Pulmonary artery endothelial cell (primary cell): ENCODE results near the gene FCSK. TPM values are rescaled to one million over a fixed set of nuclear protein-coding genes. Genes with fewer than 3 reads are reported as not detected.

Source experiments
- DNase-seq: peaks from one replicate; pipeline ENCODE4 v3.0.0-alpha.2; 2011; ENCODE audit warnings: low read depth, low spot score
- total RNA-seq: library from RNA; depleted of rRNA; stranded (reverse); fragments of >200 nt; gene quantifications from 2 replicates; pipeline ENCODE4 v1.2.3, GENCODE V29; 2014

The FCSK gene
- total RNA-seq, 1 donor from 2014 or later = 10.5 TPM

DNA sequence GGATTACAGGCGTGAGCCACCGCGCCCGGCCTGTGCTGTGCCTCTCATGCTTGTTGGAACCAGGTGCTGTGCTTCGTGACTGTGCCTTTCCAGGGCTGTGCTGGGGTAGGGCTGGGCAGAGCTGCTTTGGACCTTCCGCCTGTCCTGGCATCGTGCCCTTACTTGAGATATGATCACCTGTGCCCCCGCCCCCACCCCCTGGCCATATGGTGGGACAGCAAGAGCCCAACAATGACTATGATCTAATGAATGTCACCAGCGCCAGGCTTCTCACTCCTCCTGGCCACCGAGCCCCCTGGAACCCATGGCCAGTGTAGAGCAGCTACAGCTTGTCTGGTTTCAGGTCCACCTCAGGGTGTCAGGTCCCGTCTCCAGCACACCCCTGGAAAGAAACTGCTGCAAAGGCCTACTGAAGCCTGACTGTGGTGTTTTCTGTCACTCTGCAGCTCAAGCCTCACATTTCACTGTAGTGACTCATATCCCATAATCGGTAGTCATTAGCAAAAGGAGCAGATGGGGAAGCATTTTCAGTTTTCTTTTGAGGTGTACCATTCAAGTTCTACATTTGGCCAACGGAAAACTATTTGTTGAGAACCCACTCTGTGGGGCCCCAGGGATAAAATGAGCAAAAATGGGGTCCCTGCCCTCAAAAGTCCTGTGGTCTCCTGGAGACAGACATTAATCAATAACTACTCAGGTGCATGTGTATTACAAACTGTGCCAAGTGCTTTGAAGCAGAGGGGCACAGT is 22.1 kb downstream of the FCSK start:
- peak; percentile 32 for DNase-seq

DNA sequence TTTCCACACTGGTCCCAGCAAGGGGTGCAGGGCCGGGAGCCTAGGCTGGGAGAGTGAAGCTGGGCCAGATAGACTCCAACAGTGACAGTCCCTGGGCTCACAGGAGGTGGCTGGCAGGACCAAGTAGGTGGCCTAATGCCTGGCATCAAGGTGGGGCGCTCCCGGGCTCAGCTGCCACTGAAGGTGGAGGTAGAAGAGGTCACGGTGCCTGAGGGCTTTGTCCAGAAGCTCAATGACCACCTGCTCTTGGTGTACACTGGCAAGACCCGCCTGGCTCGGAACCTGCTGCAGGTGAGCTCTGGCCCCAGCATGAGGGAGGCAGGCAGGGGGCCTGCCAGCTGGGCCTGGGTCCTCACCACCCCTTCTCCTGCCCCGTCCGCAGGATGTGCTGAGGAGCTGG is 23.8 kb downstream of the FCSK start:
- DNase-seq = no peak

DNA sequence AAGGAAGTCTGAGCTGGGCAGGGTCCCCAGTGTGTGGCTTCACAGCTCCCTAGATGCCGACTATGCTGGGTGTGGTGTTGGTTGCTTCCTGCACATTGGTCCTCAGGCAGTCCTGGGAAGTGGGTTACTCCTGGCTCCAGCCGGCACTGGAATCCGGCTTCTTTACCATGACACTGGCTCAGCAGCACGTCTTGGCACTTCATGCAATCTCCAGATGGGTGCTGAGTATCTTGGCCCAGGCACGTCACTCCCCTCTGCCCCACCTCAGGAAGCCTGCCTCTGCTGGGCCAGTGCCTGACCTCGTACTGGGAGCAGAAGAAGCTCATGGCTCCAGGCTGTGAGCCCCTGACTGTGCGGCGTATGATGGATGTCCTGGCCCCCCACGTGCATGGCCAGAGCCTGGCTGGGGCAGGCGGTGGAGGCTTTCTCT is 24.5 kb downstream of the FCSK start:
- no peak for DNase-seq

DNA sequence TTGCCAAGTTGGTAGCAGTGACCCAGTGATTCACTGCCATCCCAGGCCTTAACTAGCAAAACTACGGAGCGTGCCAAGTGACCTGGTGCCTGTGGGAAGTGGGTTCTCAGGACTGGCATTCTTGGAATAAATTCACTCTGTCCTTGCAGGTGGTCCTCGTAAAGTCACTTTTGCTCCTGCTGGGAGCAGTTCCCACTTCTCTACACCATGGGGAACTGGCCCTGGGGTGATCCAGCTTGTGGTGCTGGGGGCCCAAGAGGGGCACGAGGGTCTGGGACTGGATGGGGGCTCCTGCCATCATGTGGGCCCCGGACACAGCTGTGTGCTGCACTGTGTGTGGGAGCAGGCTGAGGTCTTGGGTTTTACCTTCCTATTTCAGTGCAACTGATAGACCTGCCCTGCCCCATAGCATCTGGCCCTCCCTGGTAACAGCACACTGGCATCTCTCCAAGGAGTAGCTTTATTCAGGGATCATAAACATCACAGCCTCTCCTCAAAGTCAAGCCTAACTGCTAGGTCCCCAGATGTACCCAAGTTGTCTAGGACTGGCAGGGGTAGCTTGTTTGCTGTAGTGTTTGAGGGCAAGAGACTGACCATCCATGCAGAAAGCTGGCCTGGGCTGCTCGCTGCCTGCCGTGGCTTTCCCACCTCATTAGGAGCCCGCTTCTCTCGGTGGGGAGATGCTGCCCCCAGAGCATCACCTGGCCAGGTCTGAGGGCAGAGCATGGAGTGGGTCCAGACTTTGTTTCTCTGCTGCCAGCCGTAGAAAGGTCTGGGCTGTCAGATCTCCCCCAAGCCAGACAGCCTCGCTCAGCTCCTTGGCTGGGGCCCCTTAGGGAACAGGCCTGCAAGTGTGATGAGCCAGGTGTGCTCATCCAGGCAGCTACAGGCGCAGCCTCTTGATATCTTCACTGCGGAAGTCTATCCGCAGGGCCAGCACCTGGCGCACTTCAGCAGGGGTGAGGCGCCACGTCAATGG is 26.0 kb downstream of the FCSK start:
- no peak for DNase-seq

DNA sequence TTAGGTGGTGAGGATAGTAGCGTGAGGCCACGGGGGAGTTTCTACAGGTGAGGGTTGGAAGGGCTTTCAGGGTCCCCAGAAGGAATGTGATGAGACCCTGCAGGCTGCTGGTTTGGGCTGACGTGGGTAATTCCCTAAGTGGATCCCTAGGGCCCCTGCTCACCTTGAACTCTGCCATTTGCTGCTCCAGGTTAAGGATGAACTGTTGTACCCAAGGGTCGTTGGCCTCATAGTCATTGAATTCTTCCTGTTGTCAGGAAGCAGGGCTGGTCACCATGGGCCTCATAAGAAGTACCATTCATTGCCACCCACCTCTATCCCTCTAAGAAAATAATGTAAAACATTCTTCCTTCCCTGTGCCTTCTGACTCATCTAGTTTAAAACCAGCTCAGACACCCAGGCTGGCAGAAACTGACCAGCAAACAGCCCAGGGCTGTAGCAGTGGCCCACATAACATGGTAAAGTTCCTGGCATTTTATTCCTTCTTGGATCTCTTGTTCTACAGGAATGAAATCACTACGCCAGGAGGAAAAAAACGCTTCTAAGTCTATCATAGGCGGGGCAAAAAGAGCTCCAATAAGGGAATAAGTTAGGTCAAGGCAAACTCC is 27.6 kb downstream of the FCSK start:
- no peak for DNase-seq

DNA sequence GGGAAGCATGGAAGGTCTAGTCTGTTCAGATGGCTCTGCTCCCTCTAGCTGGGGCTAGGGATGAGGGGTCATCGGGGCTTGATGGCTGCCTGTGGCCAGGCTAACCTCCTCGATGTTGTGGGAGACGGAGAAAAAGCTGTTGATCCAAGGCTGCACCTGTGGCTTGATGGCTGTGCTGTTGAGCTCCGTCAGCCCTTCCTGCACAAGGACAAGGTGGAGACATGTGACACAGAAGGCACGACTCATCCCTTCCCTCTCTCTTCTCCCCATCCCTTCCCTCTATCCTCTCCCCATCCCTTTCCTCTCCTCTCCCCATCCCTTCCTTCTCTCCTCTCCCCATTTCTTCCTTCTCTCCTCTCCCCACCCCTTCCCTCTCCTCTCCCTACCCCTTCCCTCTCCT is 28.2 kb downstream of the FCSK start:
- no peak for DNase-seq

DNA sequence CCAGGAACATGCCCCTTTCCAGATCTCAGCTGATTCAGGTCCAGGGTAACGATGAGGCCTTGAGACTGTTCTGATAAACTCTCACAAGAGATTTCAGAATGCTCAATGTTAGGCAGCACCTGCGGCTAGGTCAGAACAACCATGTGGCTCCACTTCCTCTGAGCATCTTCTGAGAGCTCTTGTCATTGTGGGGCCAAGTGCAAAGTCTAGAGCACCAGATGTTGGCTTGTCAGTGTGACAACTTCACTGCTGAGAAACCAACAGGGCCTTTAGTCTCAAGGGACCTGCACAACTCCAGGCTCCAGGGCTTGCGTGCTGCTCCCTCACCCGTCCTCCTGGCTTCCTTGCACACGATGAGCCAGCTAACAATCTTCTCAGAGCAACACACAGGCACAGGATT is 29.0 kb downstream of the FCSK start:
- no peak for DNase-seq

DNA sequence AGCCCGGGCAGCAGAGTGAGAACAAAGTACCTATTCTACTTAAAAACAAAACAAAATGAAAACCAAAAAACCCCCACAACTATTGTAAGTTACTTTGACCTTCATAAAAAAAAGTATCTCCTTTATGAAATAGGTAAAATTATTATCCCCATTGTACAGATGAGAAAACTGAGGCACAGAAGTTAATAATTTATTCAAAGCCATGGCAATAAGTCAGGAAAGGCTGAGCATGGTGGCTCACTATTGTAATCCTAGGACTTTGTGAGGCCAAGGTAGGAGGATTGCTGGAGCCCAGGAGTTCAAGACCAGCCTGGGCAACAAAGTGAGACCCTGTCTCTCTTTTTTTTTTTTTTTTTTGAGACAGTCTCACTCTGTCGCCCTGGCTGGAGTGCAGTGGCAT is 30.5 kb downstream of the FCSK start:
- no peak for DNase-seq

DNA sequence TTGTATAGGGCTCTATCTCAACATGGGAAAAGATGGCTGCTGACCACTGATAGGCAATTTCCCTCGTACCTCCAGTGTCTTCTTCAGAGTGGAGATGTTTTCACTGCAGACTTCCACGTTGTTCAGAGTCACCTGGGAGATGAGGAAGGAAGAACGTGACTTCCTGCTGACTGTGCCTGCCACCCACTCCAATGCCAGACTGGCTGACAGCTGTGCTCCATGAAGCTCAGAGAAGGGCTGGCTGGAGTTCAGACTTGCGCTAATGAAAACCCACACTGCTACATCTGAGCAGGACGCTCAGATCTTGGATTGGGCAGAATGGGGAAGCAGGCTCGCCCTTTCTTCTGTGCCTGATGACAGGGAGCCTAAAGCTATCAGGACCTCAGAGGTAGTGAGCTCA is 35.9 kb downstream of the FCSK start:
- DNase-seq = no peak

DNA sequence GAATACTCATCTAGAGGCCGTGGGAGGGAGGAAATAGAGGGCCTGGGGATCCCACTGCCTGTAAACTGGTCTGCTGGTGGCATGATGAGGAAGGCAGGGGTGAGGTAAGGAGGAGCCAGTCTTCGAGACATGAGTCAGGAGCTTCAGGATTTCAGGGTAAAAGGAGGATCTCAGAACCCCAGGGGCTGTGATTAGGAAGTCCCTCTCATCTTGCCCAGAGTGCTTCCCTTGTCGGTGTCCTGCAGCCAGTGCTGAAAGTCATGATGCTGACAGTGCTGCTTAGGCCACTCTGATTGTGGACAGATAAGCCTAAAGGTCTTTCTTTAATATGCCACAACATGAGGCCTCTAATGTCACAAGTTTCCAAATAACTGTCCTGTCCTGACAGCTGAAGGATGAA is 39.4 kb downstream of the FCSK start:
- DNase-seq = no peak

DNA sequence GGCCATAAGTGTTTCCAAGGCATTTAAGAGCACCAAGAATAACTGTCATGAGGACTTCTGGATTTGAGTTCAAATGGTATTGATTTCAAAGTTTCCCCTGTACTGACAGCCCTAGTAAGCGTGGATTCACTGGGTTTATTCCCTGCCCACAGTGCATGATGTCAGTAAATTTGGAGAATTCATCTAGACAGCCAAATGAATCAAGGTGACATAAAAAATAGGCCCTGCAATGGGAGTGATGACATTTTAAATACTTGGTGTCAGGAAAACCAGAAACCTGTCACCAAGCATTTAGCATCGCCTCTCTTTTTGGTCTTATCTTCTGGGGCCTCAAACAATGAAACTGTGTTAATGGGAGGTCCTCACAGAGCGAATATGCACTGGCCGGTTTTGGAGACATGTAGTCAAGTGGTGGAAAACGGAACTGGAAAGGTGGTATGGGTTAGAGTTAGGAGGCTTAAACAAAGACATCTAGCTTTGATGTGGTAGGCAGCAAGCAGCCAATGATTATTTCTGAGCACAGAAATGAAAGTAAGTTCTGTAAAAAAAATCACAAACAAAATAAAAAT is 39.9 kb downstream of the FCSK start:
- no peak for DNase-seq

DNA sequence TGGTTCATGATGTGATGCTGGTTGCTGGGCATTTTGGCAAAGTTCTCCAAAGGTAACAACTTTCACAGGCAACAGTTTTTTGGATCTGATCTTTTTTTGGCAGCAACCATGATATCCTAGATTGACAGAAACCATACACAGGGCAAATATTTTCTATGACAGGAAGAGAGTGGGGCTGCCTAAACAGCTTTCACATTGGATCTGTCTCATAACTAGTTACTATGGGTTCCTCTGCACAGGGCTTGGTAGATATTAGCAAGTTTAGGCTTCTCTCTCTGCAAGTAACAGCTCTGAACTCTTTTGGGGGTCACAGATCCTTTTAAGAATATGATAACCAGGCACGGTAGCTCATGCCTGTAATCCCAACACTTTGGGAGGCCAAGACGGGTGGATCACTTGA is 40.4 kb downstream of the FCSK start:
- DNase-seq = no peak

DNA sequence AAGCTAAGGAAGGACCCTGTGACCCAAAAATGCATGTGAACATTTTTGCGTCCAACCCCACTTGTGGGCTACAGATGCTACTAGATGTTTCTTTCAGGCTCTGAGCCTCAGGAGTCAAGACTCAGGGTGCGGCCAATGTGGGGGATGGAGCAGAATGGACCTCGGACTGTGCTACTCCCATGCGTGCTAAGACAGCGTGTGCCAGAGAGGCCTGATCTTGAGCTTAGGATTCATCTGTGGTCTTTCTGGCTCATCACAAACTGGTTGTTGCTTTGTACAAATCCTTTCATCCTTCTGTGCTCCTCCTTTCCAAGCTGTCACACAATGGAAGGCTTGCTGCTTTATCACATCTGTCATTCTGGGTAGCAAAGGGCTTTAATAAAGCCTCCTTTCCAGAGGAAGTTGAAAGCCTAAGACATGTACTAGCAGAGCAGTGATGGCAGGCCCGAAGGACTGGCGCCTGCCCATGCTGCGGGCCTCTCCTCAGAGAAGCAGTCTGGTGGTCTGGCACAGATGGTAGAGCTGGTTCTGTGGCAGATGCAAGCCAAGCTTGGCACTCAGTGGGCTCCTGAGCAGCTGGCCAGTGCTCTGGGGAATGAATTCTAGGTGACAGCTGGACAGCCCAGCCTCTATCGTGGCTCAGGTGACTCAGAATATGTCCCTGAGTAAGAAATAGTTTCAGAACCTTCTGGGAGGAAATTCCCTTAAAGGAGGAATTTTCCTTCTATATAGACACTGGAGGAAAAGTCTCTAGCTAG is 41.2 kb downstream of the FCSK start:
- DNase-seq = no peak

DNA sequence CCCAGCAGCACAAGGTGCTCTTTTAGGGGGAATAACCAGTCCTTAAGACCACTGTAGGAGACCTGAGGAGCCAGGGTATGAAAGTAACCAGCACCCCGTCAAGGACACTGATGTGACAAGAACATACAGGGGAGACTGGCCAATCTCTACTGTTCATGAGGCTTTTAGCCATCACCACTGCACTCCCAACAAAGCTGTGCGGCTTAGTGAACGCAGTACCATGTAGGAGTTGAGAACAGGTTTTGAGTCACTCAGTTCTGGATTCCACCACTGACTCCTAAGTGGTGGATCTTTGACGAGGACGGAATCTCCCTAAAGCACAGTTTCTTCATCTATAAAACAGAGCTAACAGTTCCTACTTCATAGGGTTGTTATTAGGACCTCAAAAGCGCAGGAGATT is 42.1 kb downstream of the FCSK start:
- no peak for DNase-seq

DNA sequence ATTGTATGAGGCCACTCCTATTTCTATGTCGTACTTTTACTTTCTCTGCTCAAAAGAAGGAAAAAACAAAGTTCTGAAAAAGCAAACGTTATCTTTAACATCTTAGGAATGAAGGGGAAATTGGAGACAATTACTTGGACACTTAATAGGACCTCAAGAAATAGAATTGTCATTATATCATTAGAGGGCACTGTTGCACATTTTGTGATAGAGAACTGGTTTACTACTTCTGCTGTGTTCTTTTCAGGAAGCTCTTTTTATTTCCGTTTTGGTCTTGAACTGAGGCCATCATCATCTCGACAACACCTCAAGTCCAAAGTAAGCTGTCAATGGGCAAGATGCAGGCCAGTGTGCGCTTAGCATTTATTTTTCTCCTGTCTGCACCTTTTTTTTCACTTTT is 54.4 kb downstream of the FCSK start:
- DNase-seq = no peak

DNA sequence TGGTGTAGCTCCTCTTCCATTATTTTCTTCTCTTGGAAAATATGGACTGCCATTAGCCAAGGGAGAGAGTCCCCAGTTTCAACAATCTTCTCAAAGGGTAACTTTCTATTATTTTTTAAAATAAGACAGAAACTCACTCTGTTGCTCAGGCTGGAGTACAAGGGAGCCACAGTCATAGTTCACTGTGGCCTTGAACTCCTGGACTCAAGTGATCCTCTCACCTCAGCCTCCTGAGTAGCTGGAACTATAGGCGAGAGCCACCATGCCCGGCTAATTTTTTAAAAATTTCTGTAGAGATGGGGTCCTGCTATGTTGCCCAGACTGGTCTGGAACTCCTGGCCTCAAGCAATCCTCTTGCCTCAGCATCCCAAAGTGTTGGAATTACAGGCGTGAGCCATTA is 55.8 kb downstream of the FCSK start:
- no peak for DNase-seq

DNA sequence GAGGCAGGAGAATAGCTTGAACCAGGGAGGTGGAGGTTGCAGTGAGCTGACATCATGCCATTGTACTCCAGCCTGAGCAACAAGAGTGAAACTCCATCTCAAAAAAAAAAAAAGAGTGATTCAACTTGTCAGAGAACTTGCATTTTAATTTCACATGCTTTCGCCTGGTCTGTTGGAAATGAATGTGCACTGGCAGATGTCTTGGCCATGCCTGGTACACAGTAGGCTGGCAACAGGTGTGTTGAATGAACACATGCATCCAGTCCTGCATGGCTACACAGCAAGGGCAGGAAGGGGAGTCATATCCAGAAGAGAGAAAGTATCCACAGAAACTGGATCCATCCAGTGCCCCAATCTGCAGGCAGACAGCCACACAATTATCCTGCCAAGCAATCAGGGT is 57.4 kb downstream of the FCSK start:
- DNase-seq = no peak

DNA sequence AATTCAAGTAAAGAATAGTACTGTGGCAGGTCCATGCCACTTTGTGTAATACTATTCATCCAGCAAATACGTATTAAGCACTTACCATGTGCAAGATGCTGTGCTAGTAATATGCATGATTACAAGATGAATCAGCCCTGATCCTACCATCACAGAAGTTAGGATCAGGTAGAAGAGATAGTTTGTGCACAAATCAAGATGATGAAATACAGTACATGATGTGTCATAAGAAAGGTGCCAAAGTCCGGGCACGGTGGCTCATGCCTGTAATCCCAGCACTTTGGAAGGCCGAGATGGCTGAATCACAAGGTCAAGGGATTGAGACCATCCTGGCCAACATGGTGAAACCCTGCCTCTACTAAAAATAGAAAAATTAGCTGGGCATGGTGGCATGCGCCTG is 58.1 kb downstream of the FCSK start:
- no peak for DNase-seq

DNA sequence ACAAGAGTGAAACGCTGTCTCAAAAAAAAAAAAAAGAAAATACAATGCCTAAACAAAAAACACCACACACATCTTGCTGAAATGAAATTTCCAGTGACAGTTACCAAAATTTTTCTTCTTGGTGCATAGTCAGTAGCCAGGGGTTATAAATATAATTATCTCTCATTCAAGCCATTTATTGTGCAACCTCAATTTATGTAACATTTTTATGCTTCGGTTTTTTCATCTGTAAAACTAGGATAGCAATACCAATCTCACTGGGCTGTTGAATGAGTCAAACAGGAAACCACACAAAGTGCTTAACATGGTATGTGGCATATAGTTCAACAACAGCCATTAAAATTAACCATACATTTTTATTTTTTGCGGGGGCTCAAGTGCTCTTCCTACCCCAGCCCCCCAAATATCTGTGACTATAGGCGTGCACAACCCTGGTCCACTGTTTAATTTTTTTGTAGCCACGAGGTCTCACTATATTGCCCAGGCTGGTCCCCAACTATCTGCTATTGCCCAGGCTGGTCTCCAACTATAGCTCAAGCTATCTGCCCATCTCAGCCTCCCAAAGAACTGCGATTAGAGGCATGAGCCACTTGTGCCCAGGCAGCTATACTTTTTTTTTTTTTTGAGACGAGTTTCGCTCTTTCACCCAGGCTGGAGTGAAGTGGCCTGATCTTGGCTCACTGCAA is 66.4 kb downstream of the FCSK start:
- no peak for DNase-seq

DNA sequence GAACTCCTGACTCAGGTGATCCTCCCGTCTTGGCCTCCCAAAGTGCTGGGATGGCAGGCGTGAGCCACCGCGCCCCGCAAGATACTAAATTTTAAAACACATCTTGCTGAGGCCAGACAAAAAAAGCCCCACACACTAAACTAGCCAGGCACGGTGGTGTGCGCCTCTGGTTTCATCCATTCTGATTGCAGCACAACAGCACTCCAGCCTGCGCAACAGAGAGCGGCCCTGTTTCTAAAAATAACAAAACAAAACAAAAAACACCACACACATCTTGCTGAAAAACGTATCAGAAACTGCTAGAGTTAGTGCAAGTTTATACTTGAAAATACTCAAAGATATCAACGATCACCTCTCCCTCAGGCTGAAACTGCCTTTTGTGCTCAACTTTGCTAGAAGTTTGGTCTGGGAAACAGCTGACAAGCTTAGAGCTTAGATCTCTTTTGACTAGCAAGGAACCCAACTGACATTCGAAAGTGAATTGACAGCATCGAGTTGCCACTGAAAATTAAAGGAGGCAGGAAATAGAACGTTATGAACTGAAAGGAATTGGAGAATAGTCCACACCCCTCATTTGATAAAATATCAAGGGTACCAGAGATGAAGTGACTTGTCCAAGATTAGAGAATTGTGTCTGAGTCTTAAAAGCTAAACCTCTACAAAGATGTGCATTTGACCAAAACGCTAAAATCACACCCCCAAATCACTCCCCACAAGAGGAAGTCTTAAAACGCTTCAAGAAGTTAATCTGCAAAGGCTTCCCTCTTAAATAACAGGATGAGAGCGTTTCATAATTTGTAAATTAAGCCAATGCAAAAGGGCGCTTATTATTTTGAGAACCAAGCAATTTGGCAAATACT is 68.1 kb downstream of the FCSK start:
- no peak for DNase-seq
